ENCODE measurements around the gene CAPN10.

DNA sequence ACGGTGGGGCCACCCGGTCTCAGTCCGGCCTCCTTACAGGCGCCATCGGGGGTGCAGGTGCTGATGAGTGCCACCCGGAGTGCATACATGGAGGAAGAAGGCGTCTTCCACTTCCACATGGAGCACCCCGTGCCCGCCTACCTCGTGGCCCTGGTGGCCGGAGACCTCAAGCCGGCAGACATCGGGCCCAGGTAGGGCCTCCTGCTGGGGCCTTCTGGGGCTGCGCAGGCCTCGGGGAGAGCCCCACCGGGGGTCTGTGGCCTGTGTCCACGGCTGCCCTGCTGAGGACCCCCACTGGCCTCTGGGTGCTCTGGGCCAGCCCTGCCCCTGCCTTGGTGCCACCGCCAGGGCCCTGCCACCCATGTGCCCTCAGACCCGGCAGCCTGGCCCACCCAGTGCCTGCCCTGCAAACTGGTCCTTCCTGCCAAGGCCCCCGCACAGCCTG, 13.4 kb upstream of the CAPN10 start:
- TF ChIP-seq, protein P1, sequence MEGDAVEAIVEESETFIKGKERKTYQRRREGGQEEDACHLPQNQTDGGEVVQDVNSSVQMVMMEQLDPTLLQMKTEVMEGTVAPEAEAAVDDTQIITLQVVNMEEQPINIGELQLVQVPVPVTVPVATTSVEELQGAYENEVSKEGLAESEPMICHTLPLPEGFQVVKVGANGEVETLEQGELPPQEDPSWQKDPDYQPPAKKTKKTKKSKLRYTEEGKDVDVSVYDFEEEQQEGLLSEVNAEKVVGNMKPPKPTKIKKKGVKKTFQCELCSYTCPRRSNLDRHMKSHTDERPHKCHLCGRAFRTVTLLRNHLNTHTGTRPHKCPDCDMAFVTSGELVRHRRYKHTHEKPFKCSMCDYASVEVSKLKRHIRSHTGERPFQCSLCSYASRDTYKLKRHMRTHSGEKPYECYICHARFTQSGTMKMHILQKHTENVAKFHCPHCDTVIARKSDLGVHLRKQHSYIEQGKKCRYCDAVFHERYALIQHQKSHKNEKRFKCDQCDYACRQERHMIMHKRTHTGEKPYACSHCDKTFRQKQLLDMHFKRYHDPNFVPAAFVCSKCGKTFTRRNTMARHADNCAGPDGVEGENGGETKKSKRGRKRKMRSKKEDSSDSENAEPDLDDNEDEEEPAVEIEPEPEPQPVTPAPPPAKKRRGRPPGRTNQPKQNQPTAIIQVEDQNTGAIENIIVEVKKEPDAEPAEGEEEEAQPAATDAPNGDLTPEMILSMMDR (IDR thresholded peaks at IDR 0.05; ENCODE audit: borderline replicate concordance, extremely low read depth, low read length, poor library complexity, severe bottlenecking) = no peak
- no peak for TF ChIP-seq EZH2 (IDR thresholded peaks at IDR 0.05; ENCODE audit: borderline replicate concordance, low read depth, low read length, severe bottlenecking)
